Measurements from ENCODE around the gene HDAC5. TPM values are rescaled to one million over a fixed set of nuclear protein-coding genes. Genes with fewer than 3 reads are reported as not detected.

Gene HDAC5
- polyA plus RNA-seq, 1 of the 3 experiments (the other 2 are of a cell fraction) = 19.0 TPM

- Histone ChIP-seq H3K4me3 (ENCODE audit: low read depth in 2 of 2, low read length in 1 of 2) (no peak overlapping the region), H2AFZ (ENCODE audit: low read depth) (no peak overlapping the region), H3K9me3 (no peaks in the 10 kb centered on the region), H3F3A (replicated peaks; ENCODE audit: insufficient read depth) (peaks cover 21% of the 10 kb centered on the region), H3K79me2 (ENCODE audit: insufficient read depth) (peaks cover 33% of the 10 kb centered on the region), H3K27ac (ENCODE audit: low read depth in 2 of 2, low read length in 1 of 2) (peak overlapping the region; percentile 85 to 97; a peak in 3 of 4 replicates), H3K4me1 (ENCODE audit: control insufficient read depth in 1 of 2, insufficient read depth in 2 of 2, low read depth in 1 of 2, low read length in 1 of 2) (peaks cover 36 to 48% of the 10 kb centered on the region in 2 experiments), H4K20me1 (ENCODE audit: insufficient read depth) (peaks cover 9% of the 10 kb centered on the region), H3K9ac (no peak overlapping the region; the same call in 1 of the 2 replicates), H3K4me2 (peak overlapping the region; percentile 83), H3K36me3 (replicated peaks in 1 of 2; ENCODE audit: control insufficient read depth in 1 of 2, insufficient read depth in 2 of 2, low read length in 1 of 2) (peaks cover 3% of the 10 kb centered on the region in 2 experiments), H3K9me2 (no peaks in the 10 kb centered on the region), H3K27me3 (ENCODE audit: insufficient read depth) (no peaks in the 10 kb centered on the region)
- ChIA-PET POLR2A (interaction anchor here (1.0 to 1.1 kb wide), 2 partner anchors 10 to 42 kb away, joined by 3 to 7 read pairs; no protein-coding TSS in a partner anchor), CTCF (interaction anchor here (0.6 to 3.3 kb wide), 10 partner anchors 9 to 219 kb away, joined by 3 to 15 read pairs (median 5); partner anchors contain the start of gene HDAC5)
- WGBS (ENCODE audit: low lambda C conversion rate) = 90% methylated on average over 3 of the region's 3 CpGs
- no peak for DNase-seq
- no peak for TF ChIP-seq TEAD4 (IDR thresholded peaks at IDR 0.05; ENCODE audit: borderline replicate concordance, insufficient read depth)
- no peak for TF ChIP-seq IRF3 (IDR thresholded peaks at IDR 0.05; ENCODE audit: low read depth, low read length)
- no peak for TF ChIP-seq RFX5 (IDR thresholded peaks at IDR 0.05; ENCODE audit: low read length)
- TF ChIP-seq JUND (IDR thresholded peaks at IDR 0.05) = no peak
- no peak for TF ChIP-seq RCOR1 (IDR thresholded peaks at IDR 0.05; ENCODE audit: low read length)
- no peak for TF ChIP-seq USF1 (IDR thresholded peaks at IDR 0.05; ENCODE audit: borderline replicate concordance, low read depth)
- no peak for TF ChIP-seq EZH2phosphoT487 (IDR thresholded peaks at IDR 0.05; ENCODE audit: borderline replicate concordance, low read depth)
- TF ChIP-seq CTCF (IDR thresholded peaks at IDR 0.05) = no peak
- no peak for TF ChIP-seq FOXM1 (IDR thresholded peaks at IDR 0.05; ENCODE audit: low read depth)
- no peak for TF ChIP-seq FOXJ3 (CRISPR knock-in tag; IDR thresholded peaks at IDR 0.05)
- no peak for TF ChIP-seq TAF1 (IDR thresholded peaks at IDR 0.05; ENCODE audit: borderline replicate concordance, low read depth, low read length)
Observed at GRCh38 chr17:44111777-44112176, 11.7 kb downstream of the HDAC5 start.
